C4-2B (cell line): Measurements from ENCODE around the gene TUBA4A.

Experiments used
- H3K27ac ChIP-seq: fragments of 450-650 bp; 2 replicates; pipeline ENCODE4 v1.5.1; 2017
- CTCF ChIP-seq: fragments of 450-650 bp; conservative IDR thresholded peaks from 2 replicates; pipeline ENCODE4 v1.5.1; 2017; ENCODE audit warnings: mild to moderate bottlenecking
- ZFX ChIP-seq: fragments of 450-650 bp; IDR thresholded peaks from 2 replicates; pipeline ENCODE4 v1.6.1; 2017

The TUBA4A gene

GRCh38 chr2:219285373-219285735, 31.6 kb upstream of the TUBA4A start:
- TF ChIP-seq CTCF (no peak), ZFX (no peak)
- no peak overlapping the region for H3K27ac ChIP-seq

- TF ChIP-seq ZFX (no peak), CTCF (no peak)
- H3K27ac ChIP-seq: no peak overlapping the region
These were observed 31.0 kb upstream of the TUBA4A start for GRCh38 chr2:219284501-219285372.

- TF ChIP-seq CTCF: no peak
- H3K27ac ChIP-seq: no peak overlapping the region
These were observed 29.3 kb upstream of the TUBA4A start for GRCh38 chr2:219282943-219283581.

- H3K27ac ChIP-seq: no peak overlapping the region
- TF ChIP-seq ZFX (no peak), CTCF (no peak)
These were observed 28.7 kb upstream of the TUBA4A start for GRCh38 chr2:219282375-219282774.

GRCh38 chr2:219281588-219281987, 27.9 kb upstream of the TUBA4A start:
- TF ChIP-seq CTCF (no peak), ZFX (no peak)
- H3K27ac ChIP-seq: no peak overlapping the region

GRCh38 chr2:219280651-219281050, 26.9 kb upstream of the TUBA4A start:
- TF ChIP-seq CTCF: no peak
- no peak for TF ChIP-seq ZFX
- no peak overlapping the region for H3K27ac ChIP-seq

GRCh38 chr2:219279916-219280516, 26.3 kb upstream of the TUBA4A start:
- TF ChIP-seq ZFX (no peak), CTCF (no peak)
- peak overlapping the region; percentile 69 for H3K27ac ChIP-seq
